Measurements from ENCODE around the gene SMAD6.

GRCh38 chr15:66714543-66714981, 12.5 kb downstream of the SMAD6 start:
- TF ChIP-seq CTCF (IDR thresholded peaks at IDR 0.05), result no peak
- no peak for TF ChIP-seq POLR2A (IDR thresholded peaks at IDR 0.05; ENCODE audit: low read depth)
- TF ChIP-seq POLR2AphosphoS5 (IDR thresholded peaks at IDR 0.05), result peak in 1 of 2 donors; percentile 35
